Adrenal gland (tissue), 12 donors: ENCODE data around the gene GATAD2A. TPM values are rescaled to one million over a fixed set of nuclear protein-coding genes. Genes with fewer than 3 reads are reported as not detected.

Experiments used
- DNase-seq, 7 donors: peaks; one replicate each; pipeline ENCODE4 v3.0.0-alpha.2; 2019 to 2020
- H3K27ac ChIP-seq, 5 donors: fragments of 200-600 bp; sonication (generic) in 4 of 5; 1 replicate in 3 of 5; 2 replicates in 2 of 5; pipeline versions ENCODE4 v1.5.1 to v1.8.0; 2016 to 2020; ENCODE audit warnings: mild to moderate bottlenecking in 1 of 5
- H3K27me3 ChIP-seq: fragments of 200-600 bp; 2 replicates; pipeline ENCODE4 v1.8.0; 2021
- H3K36me3 ChIP-seq, 2 donors: fragments of 200-600 bp; replicated peaks in 1 of 2; 1 replicate in 1 of 2; 2 replicates in 1 of 2; pipeline versions ENCODE4 v1.5.1 to v1.8.0; 2018 to 2022
- H3K4me1 ChIP-seq, 2 donors: fragments of 200-600 bp; replicated peaks in 1 of 2; 1 replicate in 1 of 2; 2 replicates in 1 of 2; pipeline versions ENCODE4 v1.5.1 to v1.8.0; 2018 to 2021
- H3K4me3 ChIP-seq, 4 donors: fragments of 200-600 bp; sonication (generic) in 3 of 4; one replicate each; pipeline ENCODE4 v1.5.1; 2016 to 2018
- H3K9me3 ChIP-seq, 3 donors: fragments of 200-600 bp; sonication (generic) in 1 of 3; replicated peaks in 1 of 3; 1 replicate in 2 of 3; 2 replicates in 1 of 3; pipeline versions ENCODE4 v1.5.1 to v1.8.0; 2016 to 2021
- POLR2A ChIP-seq, 2 donors: fragments of 450-650 bp; IDR thresholded peaks; one replicate each; pipeline ENCODE4 v1.6.1; 2017; ENCODE audit warnings: antibody characterized with exemption in 2 of 2, mild to moderate bottlenecking in 2 of 2, moderate library complexity in 1 of 2
- WGBS, 4 donors: extraction: QIAGEN DNeasy Blood & Tissue Kit in 2 of 4; methylation state at CpG; one replicate each; pipeline versions ENCODE4 v1.1.5 to v1.1.7; 2013 to 2017; 5-methylcytosine and 5-hydroxymethylcytosine counted together
- intact Hi-C, 2 donors: fragments of 100-400 bp; cut with DNase I; formaldehyde crosslinking; loops; one replicate each; pipeline versions ENCODE4 v1.14.1 to v1.15.0; 2022 to 2023
- polyA plus RNA-seq, 3 donors: library from polyadenylated mRNA; stranded (reverse); fragments of 200-250 nt in 2 of 3; fragments of 350-450 nt in 1 of 3; fragmentation: Illumina TruSeq in 1 of 3; extraction: RNeasy Lipid Tissue Mini Kit (QIAGEN cat#74804) in 1 of 3; gene quantifications; one replicate each; pipeline ENCODE4 v1.2.3, GENCODE V29; 2013 to 2014
- total RNA-seq, 9 donors: library from RNA; depleted of rRNA in 4 of 9; stranded (reverse); fragments of >200 nt in 4 of 9; fragments of 120-200 nt in 1 of 9; fragmentation: NEBNext Ultra II Directional in 1 of 9; extraction: Animal tissue kit (Norgen Biotek cat#: 25700) in 1 of 9; gene quantifications; one replicate each; pipeline versions ENCODE4 v1.1.0 to v1.2.4, GENCODE V29; 2013 to 2023
- TF ChIP-seq, protein P1 (sequence below), 6 experiments: fragments of 450-650 bp in 4 of 6; fragments of 200-600 bp in 2 of 6; sonication (generic) in 1 of 6; IDR thresholded peaks; 1 replicate in 5 of 6; 2 replicates in 1 of 6; pipeline versions ENCODE4 v1.5.1 to v1.8.0; 2016 to 2021; ENCODE audit warnings: antibody characterized with exemption in 6 of 6, mild to moderate bottlenecking in 2 of 6, moderate library complexity in 1 of 6
- donor health status: healthy with polysubstance abuse.
- donor health status: Bipolar disorder and iron deficiency.
- donor health status: DM: yes; HTN: yes; CAD: no.
- donor health status: DM: no; HTN: no; CAD: no.
- donor health status: DM: no; HTN: no; CAD: no.
- donor health status: DM: yes; HTN: yes; CAD: no.

The GATAD2A gene
- total and polyA plus RNA-seq, 12 donors: 17.0 to 125 (median 61.9) TPM

DNA sequence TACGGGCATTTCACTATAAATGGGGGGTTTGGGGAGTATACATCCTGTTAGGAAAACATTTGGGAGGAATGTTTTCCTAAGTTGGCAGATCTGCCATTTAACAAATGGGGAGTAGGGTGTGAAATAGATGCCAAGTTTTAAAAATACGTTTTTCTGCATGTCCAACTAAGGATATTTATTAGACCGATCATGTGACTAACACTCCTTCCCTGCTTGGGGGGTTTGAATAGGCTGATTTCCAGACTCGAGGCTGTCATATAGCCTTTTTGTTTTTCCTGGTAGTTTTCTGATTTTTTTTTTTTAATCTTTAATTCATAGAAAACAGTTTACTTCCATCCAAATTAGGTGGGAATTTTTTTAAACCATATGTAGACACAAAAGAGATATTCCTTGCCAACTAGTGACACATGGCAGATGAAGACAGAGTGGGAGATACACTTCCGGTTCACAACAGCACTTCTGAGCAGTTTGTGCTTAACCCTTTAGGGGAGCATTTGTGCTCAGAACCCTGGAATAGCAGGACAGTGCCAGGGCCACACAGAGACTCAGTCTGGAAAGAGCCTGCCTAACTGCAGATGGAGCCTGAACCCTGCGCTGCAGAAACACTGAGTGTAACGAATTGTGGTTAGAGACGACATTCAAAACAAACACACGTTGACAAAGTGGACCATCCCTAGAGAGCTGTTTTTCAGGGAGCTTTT, 5.6 kb upstream of the GATAD2A start:
- TF ChIP-seq, protein P1, sequence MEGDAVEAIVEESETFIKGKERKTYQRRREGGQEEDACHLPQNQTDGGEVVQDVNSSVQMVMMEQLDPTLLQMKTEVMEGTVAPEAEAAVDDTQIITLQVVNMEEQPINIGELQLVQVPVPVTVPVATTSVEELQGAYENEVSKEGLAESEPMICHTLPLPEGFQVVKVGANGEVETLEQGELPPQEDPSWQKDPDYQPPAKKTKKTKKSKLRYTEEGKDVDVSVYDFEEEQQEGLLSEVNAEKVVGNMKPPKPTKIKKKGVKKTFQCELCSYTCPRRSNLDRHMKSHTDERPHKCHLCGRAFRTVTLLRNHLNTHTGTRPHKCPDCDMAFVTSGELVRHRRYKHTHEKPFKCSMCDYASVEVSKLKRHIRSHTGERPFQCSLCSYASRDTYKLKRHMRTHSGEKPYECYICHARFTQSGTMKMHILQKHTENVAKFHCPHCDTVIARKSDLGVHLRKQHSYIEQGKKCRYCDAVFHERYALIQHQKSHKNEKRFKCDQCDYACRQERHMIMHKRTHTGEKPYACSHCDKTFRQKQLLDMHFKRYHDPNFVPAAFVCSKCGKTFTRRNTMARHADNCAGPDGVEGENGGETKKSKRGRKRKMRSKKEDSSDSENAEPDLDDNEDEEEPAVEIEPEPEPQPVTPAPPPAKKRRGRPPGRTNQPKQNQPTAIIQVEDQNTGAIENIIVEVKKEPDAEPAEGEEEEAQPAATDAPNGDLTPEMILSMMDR (IDR thresholded peaks at IDR 0.05): no peak
- no peak for TF ChIP-seq POLR2A (IDR thresholded peaks at IDR 0.05)
- DNase-seq: no peak
- peak overlapping the region in 1 of 5 donors; percentile 26 for H3K27ac ChIP-seq
- H3K4me1 ChIP-seq: peaks cover 26 to 35% of the 10 kb centered on the region in 2 donors
- H3K36me3 ChIP-seq: no peaks in the 10 kb centered on the region
- intact Hi-C loops: no loop called here
- no peak overlapping the region for H3K4me3 ChIP-seq
- H3K27me3 ChIP-seq: no peaks in the 10 kb centered on the region
- 37 to 44% (median 41%) methylated on average over 9 of the region's 9 CpGs for WGBS, 4 donors
- H3K9me3 ChIP-seq: no peaks in the 10 kb centered on the region

DNA sequence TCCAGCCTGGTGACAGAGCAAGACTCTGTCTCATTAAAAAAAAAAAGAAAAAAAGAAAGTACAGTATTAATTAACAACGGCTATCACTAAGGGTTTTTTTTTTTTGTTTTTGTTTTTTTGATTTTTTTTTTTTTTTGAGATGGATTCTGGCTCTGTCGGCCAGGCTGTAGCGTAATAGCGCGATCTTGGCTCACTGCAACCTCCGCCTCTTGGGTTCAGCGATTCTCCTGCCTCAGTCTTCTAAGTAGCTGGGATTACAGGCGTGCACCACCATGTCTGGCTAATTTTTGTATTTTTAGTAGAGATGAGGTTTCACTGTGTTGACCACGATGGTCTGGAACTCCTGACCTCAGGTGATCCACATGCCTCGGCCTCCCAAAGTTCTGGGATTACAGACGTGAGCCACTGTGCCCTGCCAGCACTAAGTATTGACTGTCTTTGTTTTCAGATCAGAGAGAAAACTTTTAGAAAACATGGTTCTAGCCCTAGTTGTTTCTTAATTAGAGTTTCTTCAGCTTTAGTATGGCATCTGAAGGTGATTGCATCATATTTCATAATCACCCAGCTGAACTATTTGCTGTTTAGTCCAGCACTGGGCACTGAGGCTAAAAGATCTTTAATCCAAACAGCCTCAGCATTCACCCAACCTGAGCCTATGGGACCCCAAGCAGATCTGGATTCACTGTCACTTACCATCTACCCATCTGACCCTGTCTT, 2.7 kb upstream of the GATAD2A start:
- Histone ChIP-seq H3K27ac (peak overlapping the region in 3 of 5 donors; percentile 43 to 88 (median 61)), H3K9me3 (no peaks in the 10 kb centered on the region), H3K27me3 (no peaks in the 10 kb centered on the region), H3K4me3 (no peak overlapping the region), H3K36me3 (no peaks in the 10 kb centered on the region), H3K4me1 (peaks cover 38 to 49% of the 10 kb centered on the region in 2 donors)
- WGBS, 4 donors: 90 to 91% (median 91%) methylated on average over 11 of the region's 11 CpGs
- TF ChIP-seq, protein P1 (IDR thresholded peaks at IDR 0.05): no peak
- TF ChIP-seq POLR2A (IDR thresholded peaks at IDR 0.05): no peak
- intact Hi-C loops: no loop called here
- DNase-seq: no peak

DNA sequence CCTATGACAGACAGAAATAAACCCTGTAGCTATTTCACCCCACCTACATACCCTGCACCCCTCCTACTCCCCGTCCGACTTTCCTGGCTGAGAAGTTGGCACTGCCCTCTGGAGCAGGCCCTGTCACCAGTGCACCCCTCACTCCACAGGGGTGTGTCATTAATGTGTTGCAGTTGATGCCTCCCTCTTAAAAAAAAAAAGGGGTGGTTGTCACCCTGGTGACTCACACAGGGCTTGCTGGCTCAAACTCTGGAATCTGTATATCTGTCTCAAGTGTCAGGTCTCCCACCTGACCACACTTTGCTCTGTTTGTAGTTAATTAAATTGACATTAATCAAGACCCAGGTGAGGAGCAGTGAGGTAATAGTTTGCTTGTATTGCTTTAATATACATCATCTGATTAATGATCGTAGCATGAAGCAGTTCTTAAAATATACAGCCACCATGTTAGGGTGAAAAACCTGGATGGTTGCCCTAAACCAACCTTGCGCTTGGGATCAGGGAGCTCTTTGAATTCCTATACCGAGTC, 2.0 kb upstream of the GATAD2A start:
- Histone ChIP-seq H3K36me3 (no peaks in the 10 kb centered on the region), H3K9me3 (no peaks in the 10 kb centered on the region), H3K4me3 (no peak overlapping the region), H3K27me3 (no peaks in the 10 kb centered on the region), H3K4me1 (peaks cover 38 to 55% of the 10 kb centered on the region in 2 donors), H3K27ac (peak overlapping the region; percentile 14 to 88 (median 43))
- intact Hi-C loops: no loop called here
- TF ChIP-seq, protein P1 (IDR thresholded peaks at IDR 0.05): no peak
- no peak for TF ChIP-seq POLR2A (IDR thresholded peaks at IDR 0.05)
- 48 to 63% (median 60%) methylated on average over 5 of the region's 5 CpGs for WGBS, 4 donors
- DNase-seq: peak in 5 of 7 donors; percentile 43 to 65 (median 58)
